Measurements from ENCODE around the gene OR2G6.
"Not testable (repeated sequence)": the region's sequence is repeated elsewhere in the genome, so short reads cannot be mapped to it uniquely, and the experiment has no call there.

GRCh38 chr1:248472111-248472510, 35.8 kb upstream of the OR2G6 start:
- TF ChIP-seq POLR2A, CTCF (IDR thresholded peaks at IDR 0.05): not testable (repeated sequence)

Measured in body of pancreas (tissue), 4 donors.